ENCODE results near the gene SLC6A9. TPM values are rescaled to one million over a fixed set of nuclear protein-coding genes. Genes with fewer than 3 reads are reported as not detected.

Gene SLC6A9
- total and polyA plus RNA-seq, 2 of the 8 experiments (the other 6 are each of a cell fraction or from before 2014, with no cell fraction given): 20.2 to 24.2 TPM

- H2BK120ac ChIP-seq (replicated peaks; ENCODE audit: low read depth, low read length): no peak overlapping the region
- TF ChIP-seq JUN (IDR thresholded peaks at IDR 0.05; ENCODE audit: low read depth, low read length) (no peak), NRF1 (IDR thresholded peaks at IDR 0.05; ENCODE audit: low read depth, low read length) (no peak), RFX5 (IDR thresholded peaks at IDR 0.05; ENCODE audit: borderline replicate concordance, low read depth, low read length) (no peak), SRF (IDR thresholded peaks at IDR 0.05; ENCODE audit: low read depth, low read length) (no peak), KDM1A (IDR thresholded peaks at IDR 0.05; ENCODE audit: borderline replicate concordance, low read length) (no peak), ASH2L (IDR thresholded peaks at IDR 0.05; ENCODE audit: low read length) (no peak), JUND (IDR thresholded peaks at IDR 0.05; ENCODE audit: low read length) (no peak), MAX (IDR thresholded peaks at IDR 0.05) (no peak), CEBPB (IDR thresholded peaks at IDR 0.05; ENCODE audit: low read depth, low read length) (no peak), USF2 (IDR thresholded peaks at IDR 0.05; ENCODE audit: low read length) (no peak), CTCF (IDR thresholded peaks at IDR 0.05; ENCODE audit: control extremely low read depth in 1 of 3, insufficient read depth in 1 of 3, low read depth in 1 of 3, low read length in 3 of 3) (no peak)
These were observed 68.9 kb downstream of the SLC6A9 start for GRCh38 chr1:43962324-43962723.

More at GRCh38 chr1:43962324-43962723, 68.9 kb downstream of the SLC6A9 start:
- H3K14ac ChIP-seq (ENCODE audit: insufficient read length): no peak overlapping the region
- H2BK5ac ChIP-seq (ENCODE audit: low read depth, low read length): 0 out of 2 replicates have a peak overlapping the region, but pooled peaks have one; percentile 9
- no peak overlapping the region for H2BK15ac ChIP-seq (ENCODE audit: low read length)
- H3K79me1 ChIP-seq (ENCODE audit: low read depth, low read length): no peaks in the 10 kb centered on the region
- no peak overlapping the region for H3K23ac ChIP-seq (ENCODE audit: insufficient read length)
- no peak overlapping the region for H3K56ac ChIP-seq (replicated peaks; ENCODE audit: insufficient read length, low read depth, low read length)
- no peak overlapping the region for H3K4ac ChIP-seq (replicated peaks; ENCODE audit: insufficient read length, low read depth, low read length)
- H3K4me3 ChIP-seq (ENCODE audit: extremely low read depth in 1 of 4, insufficient read depth in 2 of 4, low read depth in 3 of 4, low read length in 4 of 4): no peak overlapping the region
- H3K9me3 ChIP-seq (ENCODE audit: insufficient read depth in 2 of 2, low read depth in 1 of 2, low read length in 1 of 2): no peaks in the 10 kb centered on the region
- H2BK20ac ChIP-seq (ENCODE audit: low read length): no peak overlapping the region
- FAIRE-seq: no peak
- H3K18ac ChIP-seq (ENCODE audit: extremely low read depth, low read length): no peak overlapping the region
- H3K27ac ChIP-seq (ENCODE audit: low read depth, low read length): no peak overlapping the region
- H3K4me1 ChIP-seq (replicated peaks in 1 of 4; ENCODE audit: control insufficient read depth in 3 of 4, insufficient read depth in 4 of 4, low read length in 3 of 4): no peaks in the 10 kb centered on the region
- H3K23me2 ChIP-seq (ENCODE audit: low read depth, low read length): peaks cover 5% of the 10 kb centered on the region; the same call in 1 of the 2 replicates
- no peak overlapping the region for H2BK12ac ChIP-seq (ENCODE audit: low read depth, low read length)
- 85% methylated on average over 2 of the region's 2 CpGs; no CpG with 5 or more reads in 1 of the 2 experiments for WGBS, 2 experiments (ENCODE audit: extremely low coverage in 1 of 2, insufficient coverage in 1 of 2, insufficient read length in 1 of 2, insufficient replicate concordance in 2 of 2, low coverage in 1 of 2, low lambda C conversion rate in 2 of 2, missing lambda C conversion rate in 1 of 2)
- H4K20me1 ChIP-seq (replicated peaks in 1 of 2; ENCODE audit: control insufficient read depth in 1 of 2, insufficient read depth in 2 of 2, low read length in 2 of 2): peaks cover 0 to 1% of the 10 kb centered on the region in 2 experiments
- H2AFZ ChIP-seq (ENCODE audit: low read length): no peak overlapping the region
- no peak overlapping the region for H4K8ac ChIP-seq (ENCODE audit: extremely low read depth, insufficient read depth, low read length)
- no peak overlapping the region for H3K4me2 ChIP-seq (ENCODE audit: insufficient read depth in 1 of 2, low read depth in 2 of 2, low read length in 2 of 2)
- peaks cover 2 to 7% (median 6%) of the 10 kb centered on the region in 4 experiments; a peak in 4 of 8 replicates for H3K36me3 ChIP-seq (ENCODE audit: control insufficient read depth in 2 of 4, insufficient read depth in 4 of 4, low read length in 3 of 4)
- DNase-seq (ENCODE audit: low read depth in 1 of 2, low spot score in 2 of 2): no peak
- no peak overlapping the region for H4K5ac ChIP-seq (ENCODE audit: insufficient read length, low read depth, low read length)
- H3K27me3 ChIP-seq (replicated peaks in 1 of 4; ENCODE audit: control insufficient read depth in 3 of 4, extremely low read depth in 1 of 4, insufficient read depth in 3 of 4, low read length in 3 of 4): no peaks in the 10 kb centered on the region
- no peaks in the 10 kb centered on the region for H3K79me2 ChIP-seq (ENCODE audit: control insufficient read depth in 1 of 2, insufficient read depth in 2 of 2, low read length in 2 of 2)
- POLR2A ChIA-PET (ENCODE audit: partially characterized antibody): interaction anchor here (1.2 to 1.8 kb wide), 2 partner anchors 9 to 12 kb away, joined by 3 to 5 read pairs; no protein-coding TSS in a partner anchor
- CTCF ChIA-PET (ENCODE audit: partially characterized antibody): interaction anchor here (0.6 to 2.0 kb wide), 5 partner anchors 8 to 74 kb away, joined by 3 to 6 read pairs (median 4); no protein-coding TSS in a partner anchor
- H3K9ac ChIP-seq (replicated peaks in 1 of 4; ENCODE audit: extremely low read depth in 1 of 4, low read depth in 3 of 4, low read length in 3 of 4): no peak overlapping the region
- H2AK5ac ChIP-seq (ENCODE audit: low read depth, low read length): no peak overlapping the region
- no peak overlapping the region for H4K91ac ChIP-seq (replicated peaks; ENCODE audit: insufficient read length, low read length)

Measured in H1 (cell line).